Islet of Langerhans (tissue), 1 donor: ENCODE measurements around the gene STUM.

ENCODE experiments used
- FAIRE-seq: peaks from one replicate; lab custom pipeline; 2011; peaks lifted over from hg19 to GRCh38; lab: Jason Lieb, UNC

Gene STUM

GRCh38 chr1:226655251-226656163 is 106.9 kb downstream of the STUM start:
- FAIRE-seq: no peak

DNA sequence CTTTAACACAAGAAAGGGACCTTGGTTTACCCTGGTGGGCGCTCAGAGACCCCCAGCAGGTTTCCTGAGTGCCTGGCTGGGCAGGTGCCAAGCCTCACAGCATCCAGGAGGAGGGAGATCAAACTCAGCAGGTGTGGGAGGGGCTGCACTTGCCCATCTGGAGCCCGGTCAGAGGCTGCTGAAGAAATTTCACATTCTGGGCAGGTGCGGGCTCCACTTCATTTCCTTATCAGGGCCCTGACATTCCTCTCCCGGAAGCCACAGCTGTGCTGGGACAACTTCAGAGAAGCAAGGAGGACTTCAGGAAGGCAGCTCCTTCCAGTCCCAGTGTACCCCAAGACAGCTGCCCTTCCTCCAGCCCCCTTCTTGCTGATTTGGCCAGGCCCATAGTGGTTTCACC is 107.6 kb downstream of the STUM start:
- no peak for FAIRE-seq

DNA sequence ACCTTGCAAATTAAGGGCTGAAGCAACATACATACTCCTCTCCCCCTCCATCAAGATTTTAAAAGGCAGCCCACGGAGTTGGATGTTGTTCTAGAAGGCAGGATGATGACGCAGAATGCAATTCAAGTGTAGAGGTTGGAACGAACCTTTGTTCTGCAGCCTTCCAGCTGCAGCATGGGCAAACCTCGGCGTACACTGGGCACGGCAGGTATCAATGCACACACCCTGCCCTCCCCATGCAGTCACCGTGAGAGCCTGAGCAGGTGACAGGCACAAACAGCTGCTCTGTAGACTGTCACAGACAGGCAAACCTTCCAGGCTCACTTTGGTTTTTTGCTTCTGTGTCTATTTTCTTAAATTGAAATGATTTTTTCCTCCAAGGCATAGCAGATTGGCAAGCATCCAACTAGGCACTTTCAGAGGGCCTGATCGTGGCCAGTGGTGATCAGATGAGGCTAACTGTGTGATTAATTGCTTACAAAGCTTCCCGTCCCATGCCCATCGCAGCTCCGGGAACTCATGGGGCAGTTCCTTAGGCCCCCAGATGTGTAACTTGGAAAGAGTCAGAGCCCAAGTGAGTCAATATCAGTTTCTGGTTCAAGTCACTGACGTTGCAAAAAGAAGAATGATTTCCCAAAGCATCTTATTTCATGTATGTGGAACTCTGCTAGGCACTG is 108.2 kb downstream of the STUM start:
- no peak for FAIRE-seq

- FAIRE-seq: no peak
Observed at GRCh38 chr1:226657895-226658545, 109.5 kb downstream of the STUM start.

GRCh38 chr1:226658546-226659125 is 110.1 kb downstream of the STUM start:
- no peak for FAIRE-seq
